Panc1 (cell line): Measurements from ENCODE around the gene UGGT1.

Experiments
- CTCF ChIP-seq: fragments of 450-650 bp; IDR thresholded peaks from 2 replicates; pipeline ENCODE4 v1.5.1; 2017; ENCODE audit warnings: mild to moderate bottlenecking
- POLR2AphosphoS5 ChIP-seq: IDR thresholded peaks from 2 replicates; pipeline ENCODE4 v1.6.1; 2012; ENCODE audit warnings: mild to moderate bottlenecking, low read depth, low read length, moderate library complexity
- TCF7L2 ChIP-seq: IDR thresholded peaks from 2 replicates; pipeline ENCODE4 v1.6.1; 2011; ENCODE audit warnings: mild to moderate bottlenecking, low read depth, low read length, inconsistent platforms
- TF ChIP-seq, protein P1 (sequence below), 2 experiments: IDR thresholded peaks; 2 replicates each; pipeline ENCODE4 v1.6.1; 2011 to 2012; ENCODE audit warnings: low read depth in 2 of 2, control low read depth in 1 of 2, low read length in 1 of 2, mild to moderate bottlenecking in 1 of 2, moderate library complexity in 1 of 2; ENCODE audit not compliant: insufficient read depth in 1 of 2

DNA sequence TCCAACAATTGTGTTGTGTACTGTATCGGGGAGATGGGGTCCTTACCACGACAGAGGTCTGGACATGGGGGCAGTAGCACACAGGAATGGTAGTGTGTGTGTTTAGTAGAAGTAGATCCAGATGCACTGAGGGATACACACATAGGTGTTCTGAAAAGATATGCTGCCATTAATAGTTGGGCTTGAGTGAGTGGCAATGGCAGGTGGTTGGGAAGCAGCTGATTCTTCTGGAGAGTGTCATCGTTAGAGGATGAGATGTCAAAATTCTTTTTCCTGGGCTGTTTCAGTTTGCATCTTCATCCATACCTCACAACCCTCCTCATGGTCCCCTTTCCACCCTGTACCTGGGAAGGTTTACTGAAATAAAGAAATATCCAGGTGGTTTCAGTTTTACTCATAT is 66.6 kb downstream of the UGGT1 start:
- TF ChIP-seq CTCF (no peak), POLR2AphosphoS5 (no peak), TCF7L2 (no peak)
- TF ChIP-seq, protein P1, sequence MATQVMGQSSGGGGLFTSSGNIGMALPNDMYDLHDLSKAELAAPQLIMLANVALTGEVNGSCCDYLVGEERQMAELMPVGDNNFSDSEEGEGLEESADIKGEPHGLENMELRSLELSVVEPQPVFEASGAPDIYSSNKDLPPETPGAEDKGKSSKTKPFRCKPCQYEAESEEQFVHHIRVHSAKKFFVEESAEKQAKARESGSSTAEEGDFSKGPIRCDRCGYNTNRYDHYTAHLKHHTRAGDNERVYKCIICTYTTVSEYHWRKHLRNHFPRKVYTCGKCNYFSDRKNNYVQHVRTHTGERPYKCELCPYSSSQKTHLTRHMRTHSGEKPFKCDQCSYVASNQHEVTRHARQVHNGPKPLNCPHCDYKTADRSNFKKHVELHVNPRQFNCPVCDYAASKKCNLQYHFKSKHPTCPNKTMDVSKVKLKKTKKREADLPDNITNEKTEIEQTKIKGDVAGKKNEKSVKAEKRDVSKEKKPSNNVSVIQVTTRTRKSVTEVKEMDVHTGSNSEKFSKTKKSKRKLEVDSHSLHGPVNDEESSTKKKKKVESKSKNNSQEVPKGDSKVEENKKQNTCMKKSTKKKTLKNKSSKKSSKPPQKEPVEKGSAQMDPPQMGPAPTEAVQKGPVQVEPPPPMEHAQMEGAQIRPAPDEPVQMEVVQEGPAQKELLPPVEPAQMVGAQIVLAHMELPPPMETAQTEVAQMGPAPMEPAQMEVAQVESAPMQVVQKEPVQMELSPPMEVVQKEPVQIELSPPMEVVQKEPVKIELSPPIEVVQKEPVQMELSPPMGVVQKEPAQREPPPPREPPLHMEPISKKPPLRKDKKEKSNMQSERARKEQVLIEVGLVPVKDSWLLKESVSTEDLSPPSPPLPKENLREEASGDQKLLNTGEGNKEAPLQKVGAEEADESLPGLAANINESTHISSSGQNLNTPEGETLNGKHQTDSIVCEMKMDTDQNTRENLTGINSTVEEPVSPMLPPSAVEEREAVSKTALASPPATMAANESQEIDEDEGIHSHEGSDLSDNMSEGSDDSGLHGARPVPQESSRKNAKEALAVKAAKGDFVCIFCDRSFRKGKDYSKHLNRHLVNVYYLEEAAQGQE (IDR thresholded peaks at IDR 0.05; ENCODE audit: insufficient read depth in 1 of 2, low read depth in 2 of 2, low read length in 1 of 2): no peak
